Measurements from ENCODE around the gene DBN1.

DNA sequence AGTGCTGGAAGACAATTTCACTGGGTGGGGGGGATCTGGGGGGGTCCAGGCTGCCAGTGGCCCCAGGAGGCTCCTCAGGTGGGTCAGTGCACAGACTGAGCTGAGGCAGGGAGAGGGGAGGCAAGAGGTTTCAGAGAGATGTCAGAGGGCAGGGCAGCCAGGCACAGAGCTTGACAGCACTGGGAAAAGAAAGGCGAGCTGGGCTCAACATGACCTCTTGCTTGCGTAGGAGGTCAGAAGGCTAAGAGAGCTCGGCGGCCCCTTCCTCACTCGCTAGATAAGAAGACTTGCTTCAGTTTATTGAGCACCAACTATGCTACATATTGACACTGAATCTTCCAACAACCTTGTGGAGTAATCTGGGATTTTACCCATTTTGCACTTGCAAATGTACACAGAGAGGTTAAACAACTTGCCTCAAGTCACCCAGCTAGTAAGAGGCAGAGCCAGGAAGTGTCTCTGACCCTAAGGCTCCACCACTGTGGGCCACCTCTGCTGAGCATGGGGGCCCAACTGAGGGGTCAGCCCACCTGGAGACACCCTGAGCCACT is 20.4 kb upstream of the DBN1 start:
- TF ChIP-seq FOXA1 (IDR thresholded peaks at IDR 0.05; ENCODE audit: borderline replicate concordance) = no peak
- no peak for TF ChIP-seq DNMT1 (IDR thresholded peaks at IDR 0.05)
- TF ChIP-seq RBM34 (IDR thresholded peaks at IDR 0.05; ENCODE audit: borderline replicate concordance, insufficient read depth, low read length) = no peak
- TF ChIP-seq MTF1 (CRISPR knock-in tag; IDR thresholded peaks at IDR 0.05; ENCODE audit: borderline replicate concordance) = no peak
- no peak for TF ChIP-seq KAT2B (IDR thresholded peaks at IDR 0.05; ENCODE audit: low read depth, low read length)
- TF ChIP-seq, protein P1, sequence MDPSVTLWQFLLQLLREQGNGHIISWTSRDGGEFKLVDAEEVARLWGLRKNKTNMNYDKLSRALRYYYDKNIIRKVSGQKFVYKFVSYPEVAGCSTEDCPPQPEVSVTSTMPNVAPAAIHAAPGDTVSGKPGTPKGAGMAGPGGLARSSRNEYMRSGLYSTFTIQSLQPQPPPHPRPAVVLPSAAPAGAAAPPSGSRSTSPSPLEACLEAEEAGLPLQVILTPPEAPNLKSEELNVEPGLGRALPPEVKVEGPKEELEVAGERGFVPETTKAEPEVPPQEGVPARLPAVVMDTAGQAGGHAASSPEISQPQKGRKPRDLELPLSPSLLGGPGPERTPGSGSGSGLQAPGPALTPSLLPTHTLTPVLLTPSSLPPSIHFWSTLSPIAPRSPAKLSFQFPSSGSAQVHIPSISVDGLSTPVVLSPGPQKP (CRISPR knock-in tag; IDR thresholded peaks at IDR 0.05) = no peak
- TF ChIP-seq ARID3B (CRISPR knock-in tag; IDR thresholded peaks at IDR 0.05; ENCODE audit: borderline replicate concordance) = no peak
- TF ChIP-seq KDM2B (CRISPR knock-in tag; IDR thresholded peaks at IDR 0.05) = no peak
- TF ChIP-seq YY1 (IDR thresholded peaks at IDR 0.05; ENCODE audit: borderline replicate concordance in 1 of 3, control insufficient read depth in 1 of 3, extremely low read depth in 1 of 3, insufficient read depth in 3 of 3, insufficient read length in 1 of 3, insufficient replicate concordance in 2 of 3, low read depth in 1 of 3, low read length in 2 of 3) = no peak
- no peak for TF ChIP-seq CTCF (IDR thresholded peaks at IDR 0.05 in 2 of 3, conservative IDR thresholded peaks at IDR 0.05 in 1 of 3; ENCODE audit: insufficient read depth in 2 of 3, low read depth in 1 of 3, low read length in 3 of 3)
- TF ChIP-seq SRSF1 (IDR thresholded peaks at IDR 0.05; ENCODE audit: low read depth, low read length) = no peak
- TF ChIP-seq, protein P2, sequence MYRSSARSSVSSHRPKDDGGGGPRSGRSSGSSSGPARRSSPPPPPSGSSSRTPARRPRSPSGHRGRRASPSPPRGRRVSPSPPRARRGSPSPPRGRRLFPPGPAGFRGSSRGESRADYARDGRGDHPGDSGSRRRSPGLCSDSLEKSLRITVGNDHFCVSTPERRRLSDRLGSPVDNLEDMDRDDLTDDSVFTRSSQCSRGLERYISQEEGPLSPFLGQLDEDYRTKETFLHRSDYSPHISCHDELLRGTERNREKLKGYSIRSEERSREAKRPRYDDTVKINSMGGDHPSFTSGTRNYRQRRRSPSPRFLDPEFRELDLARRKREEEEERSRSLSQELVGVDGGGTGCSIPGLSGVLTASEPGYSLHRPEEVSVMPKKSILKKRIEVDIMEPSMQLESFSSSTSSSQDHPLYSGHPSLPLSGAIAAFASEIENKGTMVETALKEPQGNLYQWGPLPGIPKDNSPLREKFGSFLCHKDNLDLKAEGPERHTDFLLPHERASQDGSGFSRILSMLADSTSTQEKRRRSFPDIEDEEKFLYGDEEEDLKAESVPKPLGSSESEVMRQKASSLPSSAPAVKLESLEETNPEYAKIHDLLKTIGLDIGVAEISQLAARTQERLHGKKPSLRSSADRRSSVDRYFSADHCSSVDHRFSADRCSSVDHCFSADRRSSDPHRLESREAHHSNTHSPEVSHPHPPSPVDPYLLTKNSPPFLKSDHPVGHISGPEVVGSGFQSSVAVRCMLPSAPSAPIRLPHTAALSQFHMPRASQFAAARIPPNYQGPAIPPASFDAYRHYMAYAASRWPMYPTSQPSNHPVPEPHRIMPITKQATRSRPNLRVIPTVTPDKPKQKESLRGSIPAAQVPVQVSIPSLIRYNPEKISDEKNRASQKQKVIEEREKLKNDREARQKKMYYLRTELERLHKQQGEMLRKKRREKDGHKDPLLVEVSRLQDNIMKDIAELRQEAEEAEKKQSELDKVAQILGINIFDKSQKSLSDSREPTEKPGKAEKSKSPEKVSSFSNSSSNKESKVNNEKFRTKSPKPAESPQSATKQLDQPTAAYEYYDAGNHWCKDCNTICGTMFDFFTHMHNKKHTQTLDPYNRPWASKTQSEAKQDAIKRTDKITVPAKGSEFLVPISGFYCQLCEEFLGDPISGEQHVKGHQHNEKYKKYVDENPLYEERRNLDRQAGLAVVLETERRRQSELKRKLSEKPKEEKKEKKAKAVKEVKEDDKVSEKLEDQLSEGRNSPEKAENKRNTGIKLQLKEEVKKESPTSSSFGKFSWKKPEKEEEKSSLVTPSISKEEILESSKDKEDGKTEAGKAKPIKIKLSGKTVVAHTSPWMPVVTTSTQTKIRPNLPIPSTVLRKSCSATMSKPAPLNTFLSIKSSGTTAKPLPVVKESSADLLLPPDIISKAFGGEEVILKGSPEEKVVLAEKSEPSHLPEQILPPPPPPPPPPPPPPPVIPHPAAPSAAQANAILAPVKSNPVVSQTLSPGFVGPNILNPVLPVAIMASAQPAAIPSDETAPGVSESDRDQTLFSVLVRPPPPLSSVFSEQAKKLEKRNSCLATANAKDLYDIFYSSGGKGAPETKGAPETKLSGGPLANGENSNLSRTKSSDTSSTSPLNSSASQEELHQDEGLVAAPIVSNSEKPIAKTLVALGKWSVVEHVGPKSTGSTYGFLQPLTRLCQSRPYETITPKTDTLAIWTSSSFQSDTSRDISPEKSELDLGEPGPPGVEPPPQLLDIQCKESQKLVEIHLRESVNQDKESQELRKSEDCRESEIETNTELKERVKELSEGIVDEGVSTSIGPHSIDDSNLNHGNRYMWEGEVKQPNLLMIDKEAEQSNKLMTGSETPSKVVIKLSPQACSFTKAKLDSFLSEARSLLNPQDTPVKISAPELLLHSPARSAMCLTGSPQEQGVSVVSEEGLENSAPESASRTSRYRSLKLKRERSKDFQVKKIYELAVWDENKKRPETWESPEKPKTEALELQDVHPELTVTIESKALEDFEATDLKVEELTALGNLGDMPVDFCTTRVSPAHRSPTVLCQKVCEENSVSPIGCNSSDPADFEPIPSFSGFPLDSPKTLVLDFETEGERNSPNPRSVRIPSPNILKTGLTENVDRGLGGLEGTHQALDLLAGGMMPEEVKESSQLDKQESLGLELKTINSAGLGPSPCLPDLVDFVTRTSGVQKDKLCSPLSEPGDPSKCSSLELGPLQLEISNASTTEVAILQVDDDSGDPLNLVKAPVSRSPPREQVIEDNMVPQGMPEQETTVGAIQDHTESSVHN (IDR thresholded peaks at IDR 0.05; ENCODE audit: borderline replicate concordance in 1 of 2, low read depth in 1 of 2) = no peak
- TF ChIP-seq JUND (IDR thresholded peaks at IDR 0.05; ENCODE audit: borderline replicate concordance, low read depth, low read length) = no peak
- no peak for TF ChIP-seq JUND (tag; IDR thresholded peaks at IDR 0.05; ENCODE audit: borderline replicate concordance, low read depth, low read length)
- TF ChIP-seq HBP1 (CRISPR knock-in tag; IDR thresholded peaks at IDR 0.05) = no peak

Data from K562 (cell line).